Astrocyte (in vitro differentiated cells and primary cell): ENCODE measurements around the gene RASA4B.
"Not testable (repeated sequence)": the region's sequence is repeated elsewhere in the genome, so short reads cannot be mapped to it uniquely, and the experiment has no call there.

Experiments
- CTCF ChIP-seq: IDR thresholded peaks from 2 replicates; pipeline ENCODE4 v1.5.1; 2011; ENCODE audit warnings: low read depth, mild to moderate bottlenecking, inconsistent platforms, low read length, moderate library complexity; ENCODE audit not compliant: insufficient read depth
- EZH2 ChIP-seq: IDR thresholded peaks from 2 replicates; pipeline ENCODE4 v1.6.1; 2012; ENCODE audit warnings: mild to moderate bottlenecking, low read length, inconsistent platforms; ENCODE audit not compliant: insufficient read depth

GRCh38 chr7:102542083-102542482 is 24.5 kb upstream of the RASA4B start:
- TF ChIP-seq CTCF, EZH2: not testable (repeated sequence)
